PC-9 (cell line): ENCODE data around the gene AHDC1. TPM values are rescaled to one million over a fixed set of nuclear protein-coding genes. Genes with fewer than 3 reads are reported as not detected.

Experiments used
- BruUV-seq: library from RNA; stranded (reverse); fragments of 400-500 nt; replicated peaks from 2 replicates; lab custom pipeline; 2021; lab: Mats Ljungman, UMichigan
- CTCF ChIA-PET: fragments of 300-600 bp; sonication (Branson Sonifier 250); formaldehyde crosslinking; loops from one replicate; lab custom pipeline; 2022; ENCODE audit warnings: antibody characterized with exemption; lab: Charles Lee
- POLR2A ChIA-PET: fragments of 300-600 bp; sonication (Branson Sonifier 250); formaldehyde crosslinking; loops from one replicate; lab custom pipeline; 2022; ENCODE audit warnings: antibody characterized with exemption; ENCODE audit not compliant: unreplicated experiment; lab: Charles Lee
- DNase-seq, 2 experiments: peaks; one replicate each; pipeline versions ENCODE4 v3.0.0 to v3.0.0-alpha.2; 2015 to 2022; ENCODE audit warnings: mixed read lengths in 1 of 2
- H2AFZ ChIP-seq: fragments of 200-600 bp; sonication (generic); 2 replicates; pipeline ENCODE4 v1.8.1; 2017; ENCODE audit warnings: antibody characterized with exemption
- H3F3A ChIP-seq: fragments of 200-600 bp; sonication (generic); 2 replicates; pipeline ENCODE4 v1.8.1; 2017; ENCODE audit warnings: antibody characterized with exemption, mild to moderate bottlenecking, low read depth; ENCODE audit not compliant: insufficient read depth
- H3K27ac ChIP-seq: fragments of 200-600 bp; sonication (generic); 2 replicates; pipeline ENCODE4 v1.6.1; 2016; ENCODE audit warnings: mixed run types
- H3K27me3 ChIP-seq: fragments of 200-600 bp; sonication (generic); 2 replicates; pipeline ENCODE4 v1.6.1; 2016; ENCODE audit warnings: low read depth, mixed run types; ENCODE audit not compliant: insufficient read depth
- H3K36me3 ChIP-seq: fragments of 200-600 bp; sonication (generic); 2 replicates; pipeline ENCODE4 v1.6.1; 2016; ENCODE audit warnings: low read depth, mixed run types
- H3K4me1 ChIP-seq: fragments of 200-600 bp; sonication (generic); replicated peaks from 2 replicates; pipeline ENCODE4 v1.6.1; 2016; ENCODE audit warnings: mixed run types; ENCODE audit not compliant: insufficient read depth
- H3K4me2 ChIP-seq: fragments of 200-600 bp; sonication (generic); 2 replicates; pipeline ENCODE4 v1.6.1; 2017; ENCODE audit warnings: mixed run types
- H3K4me3 ChIP-seq: fragments of 200-600 bp; sonication (generic); 2 replicates; pipeline ENCODE4 v1.6.1; 2016; ENCODE audit warnings: mixed run types
- H3K79me2 ChIP-seq: fragments of 200-600 bp; sonication (generic); 2 replicates; pipeline ENCODE4 v1.6.1; 2017; ENCODE audit warnings: low read depth, mixed run types
- H3K9me2 ChIP-seq: fragments of 200-600 bp; sonication (generic); 2 replicates; pipeline ENCODE4 v1.8.1; 2017; ENCODE audit warnings: mild to moderate bottlenecking; ENCODE audit not compliant: insufficient read depth
- H3K9me3 ChIP-seq: fragments of 200-600 bp; sonication (generic); 2 replicates; pipeline ENCODE4 v1.8.1; 2016; ENCODE audit warnings: low read depth; ENCODE audit not compliant: insufficient read depth
- H4K20me1 ChIP-seq: fragments of 200-600 bp; sonication (generic); 2 replicates; pipeline ENCODE4 v1.8.1; 2017; ENCODE audit not compliant: insufficient read depth
- CTCF ChIP-seq: fragments of 200-600 bp; sonication (generic); conservative IDR thresholded peaks from 2 replicates; pipeline ENCODE4 v1.6.1; 2017; ENCODE audit warnings: mixed run types, antibody characterized with exemption, mild to moderate bottlenecking, moderate library complexity
- EZH2 ChIP-seq: fragments of 200-600 bp; sonication (generic); IDR thresholded peaks from 2 replicates; pipeline ENCODE4 v1.8.0; 2017; ENCODE audit warnings: antibody characterized with exemption, low read depth
- intact Hi-C: fragments of 100-400 bp; cut with micrococcal nuclease; formaldehyde crosslinking; loops from one replicate; pipeline ENCODE4 v1.10.0; 2022; ENCODE audit not compliant: unreplicated experiment
- total RNA-seq: library from RNA; stranded (reverse); gene quantifications from 2 replicates; pipeline ENCODE4 v1.2.3, GENCODE V29; 2021

AHDC1 gene
- total RNA-seq, 1 experiment from 2014 or later, result 48.8 TPM

GRCh38 chr1:27559466-27560030 is 44.4 kb downstream of the AHDC1 start:
- no TSS peak for BruUV-seq
- H3K27ac ChIP-seq, result no peak overlapping the region
- H4K20me1 ChIP-seq, result no peaks in the 10 kb centered on the region

GRCh38 chr1:27557596-27558340 is 46.2 kb downstream of the AHDC1 start:
- DNase-seq, result peak; percentile 89 to 92
- no peaks in the 10 kb centered on the region for H3K9me2 ChIP-seq
- ChIA-PET POLR2A (interaction anchor here (0.6 to 1.6 kb wide), 11 partner anchors 8 to 155 kb away, joined by 3 to 20 read pairs (median 9); partner anchors contain the start of gene AHDC1), CTCF (interaction anchor here (0.6 to 3.3 kb wide), 18 partner anchors 9 to 166 kb away, joined by 3 to 37 read pairs (median 9); partner anchors contain the start of gene AHDC1)
- no peaks in the 10 kb centered on the region for H3K27me3 ChIP-seq
- H3K4me3 ChIP-seq, result peak overlapping the region; percentile 29; the same call in 1 of the 2 replicates
- no peaks in the 10 kb centered on the region for H3K79me2 ChIP-seq
- BruUV-seq, result TSS peak; percentile 66
- H3F3A ChIP-seq, result peaks cover 23% of the 10 kb centered on the region
- peaks cover 22% of the 10 kb centered on the region for H3K4me1 ChIP-seq
- TF ChIP-seq EZH2 (no peak), CTCF (no peak)
- H3K27ac ChIP-seq, result peak overlapping the region; percentile 88
- no peaks in the 10 kb centered on the region for H4K20me1 ChIP-seq
- intact Hi-C loops, result loop anchor here (1.0 to 5.0 kb wide), 7 partner anchors 11 to 160 kb away; partner anchors contain the start of gene WASF2
- peak overlapping the region; percentile 65 for H3K4me2 ChIP-seq
- H3K36me3 ChIP-seq, result no peaks in the 10 kb centered on the region
- no peaks in the 10 kb centered on the region for H3K9me3 ChIP-seq
- H2AFZ ChIP-seq, result no peak overlapping the region

More at GRCh38 chr1:27559466-27560030, 44.4 kb downstream of the AHDC1 start:
- Histone ChIP-seq H2AFZ (no peak overlapping the region), H3K36me3 (no peaks in the 10 kb centered on the region), H3K4me3 (no peak overlapping the region), H3K79me2 (no peaks in the 10 kb centered on the region), H3K9me3 (no peaks in the 10 kb centered on the region), H3F3A (peaks cover 32% of the 10 kb centered on the region), H3K9me2 (no peaks in the 10 kb centered on the region), H3K4me1 (peaks cover 37% of the 10 kb centered on the region), H3K4me2 (no peak overlapping the region), H3K27me3 (no peaks in the 10 kb centered on the region)
- no peak for DNase-seq
- CTCF ChIA-PET, result interaction anchor here (3.3 kb wide), 1 partner anchor 9 kb away, joined by 22 read pairs; no protein-coding TSS in a partner anchor
- POLR2A ChIA-PET, result interaction anchor here (0.6 kb wide), 1 partner anchor 104 kb away, joined by 3 read pairs; no protein-coding TSS in a partner anchor
- no peak for TF ChIP-seq EZH2
- no peak for TF ChIP-seq CTCF
- intact Hi-C loops, result loop anchor here (5.0 kb wide), 1 partner anchor 162 kb away; no protein-coding TSS in a partner anchor
